Muscle layer of duodenum (tissue), 2 donors: ENCODE data around the gene SLC35F2.
"Not testable (repeated sequence)": the region's sequence is repeated elsewhere in the genome, so short reads cannot be mapped to it uniquely, and the experiment has no call there.

ENCODE experiments used
- H3K27ac ChIP-seq: one replicate; pipeline ENCODE4 v1.7.0; 2013; ENCODE audit warnings: mild to moderate bottlenecking, low read length
- H3K27me3 ChIP-seq: one replicate; pipeline ENCODE4 v1.7.0; 2013; ENCODE audit warnings: low read depth, mild to moderate bottlenecking, control low read depth, low read length
- H3K36me3 ChIP-seq, 2 donors: one replicate each; pipeline ENCODE4 v1.7.0; 2013; ENCODE audit warnings: low read length in 2 of 2, control low read depth in 1 of 2, mild to moderate bottlenecking in 1 of 2; ENCODE audit not compliant: insufficient read depth in 2 of 2, control insufficient read depth in 1 of 2
- H3K4me1 ChIP-seq, 2 donors: one replicate each; pipeline ENCODE4 v1.7.0; 2013; ENCODE audit warnings: low read length in 2 of 2, mild to moderate bottlenecking in 2 of 2, control low read depth in 1 of 2, moderate library complexity in 1 of 2; ENCODE audit not compliant: insufficient read depth in 2 of 2, control insufficient read depth in 1 of 2
- H3K4me3 ChIP-seq, 2 donors: one replicate each; pipeline ENCODE4 v1.7.0; 2013; ENCODE audit warnings: low read length in 2 of 2, low read depth in 1 of 2, mild to moderate bottlenecking in 1 of 2
- H3K9me3 ChIP-seq, 2 donors: one replicate each; pipeline ENCODE4 v1.7.0; 2013; ENCODE audit warnings: low read length in 2 of 2, control low read depth in 1 of 2, mild to moderate bottlenecking in 1 of 2; ENCODE audit not compliant: control insufficient read depth in 1 of 2
- donor health status: healthy.

SLC35F2 gene

DNA sequence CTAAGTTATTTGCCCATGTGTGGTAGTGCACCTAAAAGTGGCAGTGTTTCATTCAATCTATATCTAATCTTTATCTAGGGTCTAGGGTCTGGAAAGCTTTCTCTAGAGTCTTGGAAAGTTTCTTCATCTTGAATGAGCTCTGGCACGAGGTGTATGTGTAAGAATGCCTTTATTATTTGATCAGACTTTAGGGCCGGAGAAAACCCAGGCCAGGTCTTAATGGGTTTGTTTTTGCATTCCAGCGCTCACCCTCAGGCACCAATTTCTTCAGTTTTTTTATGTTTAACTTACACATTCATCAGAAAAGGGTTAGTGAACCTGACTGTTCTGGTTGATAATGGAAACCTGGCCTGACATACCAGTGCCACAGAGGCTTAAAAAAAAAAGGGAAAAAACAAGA, 78.5 kb downstream of the SLC35F2 start:
- Histone ChIP-seq H3K4me1 (no peaks in the 10 kb centered on the region), H3K36me3 (no peaks in the 10 kb centered on the region), H3K27ac (no peak overlapping the region), H3K9me3 (no peaks in the 10 kb centered on the region), H3K4me3 (no peak overlapping the region), H3K27me3 (no peaks in the 10 kb centered on the region)

DNA sequence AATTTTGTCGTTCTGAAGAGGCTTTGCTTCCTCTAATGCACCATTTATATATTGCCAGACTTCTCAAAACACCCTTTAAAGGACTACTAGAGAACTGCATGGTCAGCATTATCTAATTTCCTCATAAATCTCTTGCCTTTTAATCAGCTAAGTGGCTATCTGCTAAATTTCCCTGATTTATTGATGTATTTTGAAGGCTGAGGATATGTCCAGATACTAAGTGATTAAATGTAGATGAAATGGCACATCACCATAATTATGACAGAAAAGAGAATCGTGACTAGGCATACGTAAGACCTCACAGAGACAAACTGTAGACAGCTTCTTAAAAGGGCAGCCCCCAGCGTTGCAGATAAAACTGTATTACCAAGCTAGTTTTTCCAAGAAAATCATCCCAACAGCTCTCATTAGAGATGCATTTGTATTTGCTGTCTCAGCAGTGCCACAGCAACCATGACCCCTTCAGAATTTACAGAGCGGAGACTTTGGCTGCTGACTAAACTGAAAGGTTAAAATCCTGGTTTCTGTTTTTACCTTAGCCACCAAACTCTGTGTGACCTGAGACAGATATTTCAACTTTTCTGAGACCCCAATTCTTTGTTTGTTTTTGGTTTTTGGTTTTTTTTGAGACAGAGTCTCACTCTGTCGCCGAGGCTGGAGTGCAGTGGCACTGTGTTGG, 79.6 kb downstream of the SLC35F2 start:
- no peaks in the 10 kb centered on the region for H3K9me3 ChIP-seq
- no peaks in the 10 kb centered on the region for H3K27me3 ChIP-seq
- H3K36me3 ChIP-seq, result no peaks in the 10 kb centered on the region
- no peaks in the 10 kb centered on the region for H3K4me1 ChIP-seq
- no peak overlapping the region for H3K27ac ChIP-seq
- no peak overlapping the region for H3K4me3 ChIP-seq

DNA sequence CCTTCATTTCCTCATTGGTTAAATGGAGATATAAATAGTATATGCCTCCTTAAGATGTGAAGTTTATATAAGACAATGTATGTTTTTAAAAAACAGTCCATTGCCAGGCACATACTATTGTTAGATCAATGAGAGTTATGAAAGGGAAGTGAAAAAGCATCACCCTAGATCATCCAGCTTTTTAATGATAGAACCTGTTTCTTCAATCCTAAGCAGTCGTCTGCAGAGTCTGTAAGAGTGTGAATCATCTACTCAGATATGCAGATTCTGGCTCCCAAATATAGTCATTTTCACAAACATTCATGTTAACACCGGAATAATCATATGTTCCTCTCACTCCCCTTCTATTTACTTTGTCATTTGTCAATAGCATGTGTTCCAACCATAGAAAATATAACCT, 81.5 kb downstream of the SLC35F2 start:
- Histone ChIP-seq H3K4me3 (no peak overlapping the region), H3K27me3 (no peaks in the 10 kb centered on the region), H3K36me3 (no peaks in the 10 kb centered on the region), H3K4me1 (no peaks in the 10 kb centered on the region), H3K27ac (no peak overlapping the region), H3K9me3 (no peaks in the 10 kb centered on the region)

DNA sequence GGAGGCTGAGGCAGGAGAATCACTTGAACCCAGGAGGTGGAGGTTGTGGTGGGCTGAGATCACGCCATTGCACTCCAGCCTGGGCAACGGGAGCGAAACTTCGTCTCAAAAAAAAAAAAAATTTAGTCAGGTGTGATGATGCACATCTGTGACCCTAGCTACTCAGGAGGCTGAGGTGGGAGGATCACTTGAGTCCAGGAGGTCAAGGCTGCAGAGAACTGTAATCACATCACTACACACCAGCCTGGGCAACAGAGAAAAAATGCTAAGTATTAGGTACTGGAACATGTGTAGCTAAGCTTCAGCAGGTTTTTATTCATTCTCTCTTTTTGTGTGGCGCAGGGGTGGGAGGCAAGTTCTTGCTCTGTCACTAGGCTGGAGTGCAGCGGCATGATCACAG, 82.5 kb downstream of the SLC35F2 start:
- no peaks in the 10 kb centered on the region for H3K4me1 ChIP-seq
- H3K36me3 ChIP-seq, result no peaks in the 10 kb centered on the region
- H3K9me3 ChIP-seq, result no peaks in the 10 kb centered on the region
- H3K4me3 ChIP-seq, result no peak overlapping the region
- no peak overlapping the region for H3K27ac ChIP-seq
- H3K27me3 ChIP-seq, result no peaks in the 10 kb centered on the region

DNA sequence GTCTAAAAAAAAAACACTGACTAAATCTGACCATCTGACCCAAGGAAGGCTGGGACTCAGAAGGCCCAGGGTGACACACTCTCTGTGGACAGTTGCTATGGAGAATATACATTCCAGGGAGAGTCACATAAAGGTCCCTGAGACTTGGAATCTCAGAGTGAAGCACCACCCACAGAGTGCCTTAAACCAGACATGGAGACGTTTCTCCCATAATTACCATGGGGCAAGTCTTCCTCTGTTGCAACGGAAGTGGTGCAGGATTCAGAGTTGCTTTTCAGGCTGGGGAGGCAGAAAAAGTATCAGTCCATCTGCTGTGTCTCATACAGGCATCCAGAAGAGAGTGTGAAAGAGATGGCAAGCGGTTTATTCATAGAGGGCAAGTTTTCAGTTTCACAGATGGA, 88.0 kb downstream of the SLC35F2 start:
- no peaks in the 10 kb centered on the region for H3K4me1 ChIP-seq
- no peaks in the 10 kb centered on the region for H3K27me3 ChIP-seq
- no peak overlapping the region for H3K27ac ChIP-seq
- H3K4me3 ChIP-seq, result no peak overlapping the region
- H3K9me3 ChIP-seq, result no peaks in the 10 kb centered on the region
- H3K36me3 ChIP-seq, result no peaks in the 10 kb centered on the region

DNA sequence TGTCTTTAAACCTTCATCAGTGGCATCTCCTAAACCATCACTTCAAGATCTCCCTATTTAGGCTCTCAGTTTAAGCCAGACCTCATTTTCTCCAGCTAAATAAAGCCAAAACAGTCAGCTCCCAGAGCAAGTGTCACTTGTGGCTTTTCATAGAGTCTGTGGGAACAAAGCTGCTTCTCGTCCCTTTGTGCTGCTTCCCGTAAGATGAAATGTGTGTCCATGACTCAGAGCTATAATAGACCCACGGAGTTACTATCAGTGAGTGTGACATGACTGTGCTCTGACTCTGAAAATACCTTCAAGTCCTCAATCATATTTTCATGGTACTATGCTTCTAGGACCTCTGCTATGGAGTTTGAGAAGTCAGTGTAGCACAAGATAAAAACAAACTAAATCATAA, 89.4 kb downstream of the SLC35F2 start:
- Histone ChIP-seq H3K4me1 (no peaks in the 10 kb centered on the region), H3K4me3 (no peak overlapping the region), H3K36me3 (no peaks in the 10 kb centered on the region), H3K9me3 (no peaks in the 10 kb centered on the region), H3K27ac (no peak overlapping the region), H3K27me3 (no peaks in the 10 kb centered on the region)

DNA sequence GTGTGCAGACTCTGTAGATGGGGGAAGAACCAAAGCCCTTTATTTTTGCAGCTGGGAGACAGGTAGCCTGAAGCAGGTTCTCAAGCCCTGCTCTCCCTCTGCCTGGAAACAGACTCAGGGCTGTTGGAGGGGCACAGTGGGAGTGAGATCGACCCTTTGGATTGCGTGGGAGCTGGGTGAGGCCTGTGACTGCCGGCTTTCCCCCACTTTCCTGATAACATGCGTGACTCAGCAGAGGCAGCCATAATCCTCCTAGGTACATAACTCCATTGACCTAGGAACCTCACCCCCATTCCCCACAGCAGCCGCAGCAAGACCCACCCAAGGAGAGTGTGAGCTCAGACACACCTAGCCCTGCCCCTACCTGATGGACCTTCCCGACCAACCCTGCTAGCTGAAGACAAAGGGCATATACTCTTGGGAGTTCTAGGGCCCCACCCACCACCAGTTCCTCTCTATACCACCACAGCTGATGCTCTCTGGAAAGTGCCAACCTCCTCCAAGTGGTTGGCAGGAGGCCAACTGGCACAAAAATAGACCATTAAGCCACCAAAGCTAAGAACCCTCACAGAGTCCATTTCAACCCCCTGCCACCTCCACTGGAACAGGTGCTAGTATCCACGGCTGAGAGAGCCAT, 99.8 kb downstream of the SLC35F2 start:
- H3K27ac ChIP-seq, H3K27me3 ChIP-seq, H3K9me3 ChIP-seq, H3K4me3 ChIP-seq, H3K4me1 ChIP-seq, H3K36me3 ChIP-seq: not testable (repeated sequence)

DNA sequence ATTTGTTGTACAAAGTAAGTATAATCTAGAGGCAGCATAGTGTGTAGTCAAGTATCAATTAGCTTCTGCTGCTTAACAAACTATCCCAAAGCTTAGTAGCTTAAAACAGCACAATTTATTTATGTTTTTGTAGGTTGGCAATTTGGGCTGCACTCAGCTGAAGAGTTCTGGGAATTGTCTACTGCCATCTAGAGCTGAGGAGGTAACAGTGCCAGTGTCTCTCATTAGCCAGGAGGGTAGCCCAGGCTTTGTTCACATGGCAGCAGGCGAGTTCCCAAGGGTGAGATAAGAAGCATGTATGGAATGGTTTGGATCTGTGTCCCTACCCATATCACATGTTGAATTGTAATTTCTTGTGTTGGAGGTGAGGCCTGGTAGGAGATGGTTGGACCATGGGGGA, 100.9 kb downstream of the SLC35F2 start:
- H3K27me3 ChIP-seq, result no peaks in the 10 kb centered on the region
- H3K4me1 ChIP-seq, result no peaks in the 10 kb centered on the region
- no peak overlapping the region for H3K4me3 ChIP-seq
- no peak overlapping the region for H3K27ac ChIP-seq
- H3K9me3 ChIP-seq, result no peaks in the 10 kb centered on the region
- no peaks in the 10 kb centered on the region for H3K36me3 ChIP-seq

DNA sequence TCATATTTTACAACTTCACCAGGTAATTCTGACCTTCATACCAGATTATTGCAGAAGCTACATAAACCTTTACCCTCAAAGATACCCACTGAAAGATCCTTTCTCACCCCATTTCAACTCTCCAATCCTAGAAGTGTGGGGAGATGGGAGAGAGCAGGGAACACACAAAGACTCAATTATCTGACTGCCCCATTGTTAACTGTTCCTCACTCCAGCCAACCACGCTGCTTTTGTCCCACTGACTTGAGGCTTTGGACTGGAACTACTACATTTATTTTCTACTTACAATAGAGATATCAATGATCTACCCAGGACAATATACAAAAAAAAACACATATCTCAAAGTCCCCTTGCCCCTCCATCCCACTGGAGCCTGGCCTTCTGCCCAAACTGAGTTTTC, 102.0 kb downstream of the SLC35F2 start:
- no peaks in the 10 kb centered on the region for H3K27me3 ChIP-seq
- no peak overlapping the region for H3K4me3 ChIP-seq
- H3K9me3 ChIP-seq, result no peaks in the 10 kb centered on the region
- no peaks in the 10 kb centered on the region for H3K4me1 ChIP-seq
- no peaks in the 10 kb centered on the region for H3K36me3 ChIP-seq
- H3K27ac ChIP-seq, result no peak overlapping the region

DNA sequence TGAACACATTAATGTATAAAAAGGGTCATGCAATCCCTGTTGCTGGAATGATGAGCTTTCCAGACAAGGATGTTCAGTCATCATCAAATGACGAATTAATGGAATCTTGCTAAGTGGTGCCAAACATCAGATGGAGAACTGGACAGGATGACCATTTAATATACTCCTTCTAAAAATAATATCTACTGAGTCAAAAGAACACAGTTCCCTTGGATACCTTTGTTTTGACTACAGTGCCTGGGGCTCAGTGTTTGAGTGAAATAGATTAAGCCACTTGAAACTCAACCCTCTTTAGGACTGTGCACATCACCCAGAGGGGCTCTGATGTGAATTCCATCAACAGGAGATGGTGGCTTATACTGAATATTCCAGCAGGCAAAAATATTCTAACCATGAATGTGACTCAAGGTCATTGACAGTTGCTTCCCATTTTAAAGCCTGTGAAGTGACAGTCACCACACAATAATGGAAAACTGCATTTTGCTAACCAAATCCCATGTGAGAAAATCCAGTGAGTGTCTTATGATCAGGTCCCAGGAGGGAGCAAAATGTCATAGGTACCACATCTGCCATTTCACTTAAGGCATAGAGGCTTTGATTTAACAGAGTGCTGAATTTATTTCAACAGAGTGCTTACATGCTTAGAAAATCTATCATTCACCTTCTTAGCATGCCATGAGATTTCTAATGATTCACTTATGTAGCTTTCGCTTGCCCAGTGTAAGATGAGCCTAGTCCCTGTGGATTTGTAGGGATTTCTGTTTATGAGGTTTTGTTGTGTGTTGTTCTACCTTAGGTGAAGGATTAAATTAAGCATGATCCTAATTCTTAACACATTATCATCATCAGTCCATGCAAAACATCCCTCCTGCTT, 105.4 kb downstream of the SLC35F2 start:
- Histone ChIP-seq H3K4me3 (no peak overlapping the region), H3K36me3 (no peaks in the 10 kb centered on the region), H3K4me1 (no peaks in the 10 kb centered on the region), H3K9me3 (no peaks in the 10 kb centered on the region), H3K27ac (no peak overlapping the region), H3K27me3 (no peaks in the 10 kb centered on the region)

DNA sequence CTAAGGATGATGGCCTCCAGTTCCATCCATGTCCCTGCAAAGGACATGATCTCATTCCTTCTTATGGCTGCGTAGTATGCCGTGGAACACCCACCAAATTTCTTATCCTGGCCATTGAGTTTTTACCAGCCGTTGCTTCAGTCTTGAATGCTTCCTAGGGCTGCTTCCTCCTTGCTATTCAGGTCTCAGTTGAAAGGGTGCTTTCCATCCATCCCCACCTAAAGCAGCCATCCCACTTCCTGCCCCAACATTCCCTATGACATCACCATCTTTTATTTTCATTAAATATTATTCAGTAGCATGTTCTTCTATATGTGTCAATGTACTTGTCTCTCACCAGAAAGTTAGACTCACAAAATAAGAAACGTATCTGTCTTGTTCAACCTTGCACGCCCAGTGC, 106.1 kb downstream of the SLC35F2 start:
- Histone ChIP-seq H3K9me3 (no peaks in the 10 kb centered on the region), H3K27ac (no peak overlapping the region), H3K27me3 (no peaks in the 10 kb centered on the region)

More for the DNA sequence above, 106.1 kb downstream of the SLC35F2 start:
- H3K4me3 ChIP-seq, result no peak overlapping the region
- H3K4me1 ChIP-seq, result no peaks in the 10 kb centered on the region
- no peaks in the 10 kb centered on the region for H3K36me3 ChIP-seq
